ENCODE data around the gene TOMM5.

The TOMM5 gene

GRCh38 chr9:37565661-37566618, 26.5 kb downstream of the TOMM5 start:
- no peak for TF ChIP-seq EP300 (IDR thresholded peaks at IDR 0.05; ENCODE audit: borderline replicate concordance)
- TF ChIP-seq TCF12 (IDR thresholded peaks at IDR 0.05; ENCODE audit: low read depth) = no peak
- TF ChIP-seq ZBTB7A (IDR thresholded peaks at IDR 0.05; ENCODE audit: low read depth) = no peak
- TF ChIP-seq CREB1 (IDR thresholded peaks at IDR 0.05; ENCODE audit: low read depth) = no peak
- no peak for TF ChIP-seq FOXM1 (IDR thresholded peaks at IDR 0.05; ENCODE audit: borderline replicate concordance, low read depth)

GRCh38 chr9:37564916-37565315, 27.5 kb downstream of the TOMM5 start:
- no peak for TF ChIP-seq NFIC (IDR thresholded peaks at IDR 0.05)
- TF ChIP-seq RAD21 (IDR thresholded peaks at IDR 0.05; ENCODE audit: low read depth) = no peak
- no peak for TF ChIP-seq ZBTB7A (IDR thresholded peaks at IDR 0.05; ENCODE audit: low read depth)
- no peak for TF ChIP-seq TEAD4 (IDR thresholded peaks at IDR 0.05)
- no peak for TF ChIP-seq MAX (IDR thresholded peaks at IDR 0.05)
- no peak for TF ChIP-seq TAF1 (IDR thresholded peaks at IDR 0.05; ENCODE audit: low read depth)
- no peak for TF ChIP-seq CREB1 (IDR thresholded peaks at IDR 0.05; ENCODE audit: low read depth)
- no peak for TF ChIP-seq CEBPB (IDR thresholded peaks at IDR 0.05)
- TF ChIP-seq USF1 (IDR thresholded peaks at IDR 0.05) = no peak
- TF ChIP-seq YY1 (IDR thresholded peaks at IDR 0.05; ENCODE audit: low read depth) = no peak
- TF ChIP-seq FOXM1 (IDR thresholded peaks at IDR 0.05; ENCODE audit: borderline replicate concordance, low read depth) = no peak
- TF ChIP-seq REST (IDR thresholded peaks at IDR 0.05; ENCODE audit: low read depth) = no peak
- no peak for TF ChIP-seq TCF12 (IDR thresholded peaks at IDR 0.05; ENCODE audit: low read depth)
- TF ChIP-seq EGR1 (IDR thresholded peaks at IDR 0.05) = no peak
- no peak for TF ChIP-seq EP300 (IDR thresholded peaks at IDR 0.05; ENCODE audit: borderline replicate concordance)

- TF ChIP-seq TEAD4 (IDR thresholded peaks at IDR 0.05) (no peak), CREB1 (IDR thresholded peaks at IDR 0.05; ENCODE audit: low read depth) (no peak), USF1 (IDR thresholded peaks at IDR 0.05) (no peak), RAD21 (IDR thresholded peaks at IDR 0.05; ENCODE audit: low read depth) (no peak), MAX (IDR thresholded peaks at IDR 0.05) (no peak), EP300 (IDR thresholded peaks at IDR 0.05; ENCODE audit: borderline replicate concordance) (no peak), CEBPB (IDR thresholded peaks at IDR 0.05) (no peak), TAF1 (IDR thresholded peaks at IDR 0.05; ENCODE audit: low read depth) (no peak), YY1 (IDR thresholded peaks at IDR 0.05; ENCODE audit: low read depth) (no peak), ZBTB7A (IDR thresholded peaks at IDR 0.05; ENCODE audit: low read depth) (no peak), FOXM1 (IDR thresholded peaks at IDR 0.05; ENCODE audit: borderline replicate concordance, low read depth) (no peak), EGR1 (IDR thresholded peaks at IDR 0.05) (no peak), TCF12 (IDR thresholded peaks at IDR 0.05; ENCODE audit: low read depth) (no peak), NFIC (IDR thresholded peaks at IDR 0.05) (no peak), REST (IDR thresholded peaks at IDR 0.05; ENCODE audit: low read depth) (no peak)
Measured at GRCh38 chr9:37563806-37564513, 28.4 kb downstream of the TOMM5 start.

- no peak for TF ChIP-seq TEAD4 (IDR thresholded peaks at IDR 0.05)
- no peak for TF ChIP-seq EP300 (IDR thresholded peaks at IDR 0.05; ENCODE audit: borderline replicate concordance)
- no peak for TF ChIP-seq RAD21 (IDR thresholded peaks at IDR 0.05; ENCODE audit: low read depth)
- no peak for TF ChIP-seq USF1 (IDR thresholded peaks at IDR 0.05)
- TF ChIP-seq YY1 (IDR thresholded peaks at IDR 0.05; ENCODE audit: low read depth) = no peak
- TF ChIP-seq FOXM1 (IDR thresholded peaks at IDR 0.05; ENCODE audit: borderline replicate concordance, low read depth) = no peak
- TF ChIP-seq TCF12 (IDR thresholded peaks at IDR 0.05; ENCODE audit: low read depth) = no peak
- no peak for TF ChIP-seq CREB1 (IDR thresholded peaks at IDR 0.05; ENCODE audit: low read depth)
- no peak for TF ChIP-seq ZBTB7A (IDR thresholded peaks at IDR 0.05; ENCODE audit: low read depth)
- TF ChIP-seq CEBPB (IDR thresholded peaks at IDR 0.05) = no peak
- no peak for TF ChIP-seq REST (IDR thresholded peaks at IDR 0.05; ENCODE audit: low read depth)
- TF ChIP-seq EGR1 (IDR thresholded peaks at IDR 0.05) = no peak
- no peak for TF ChIP-seq NFIC (IDR thresholded peaks at IDR 0.05)
- no peak for TF ChIP-seq MAX (IDR thresholded peaks at IDR 0.05)
- no peak for TF ChIP-seq TAF1 (IDR thresholded peaks at IDR 0.05; ENCODE audit: low read depth)
Measured at GRCh38 chr9:37562826-37563225, 29.6 kb downstream of the TOMM5 start.

Measured in Ishikawa (cell line).